ENCODE results near the gene PRKCE. TPM values are rescaled to one million over a fixed set of nuclear protein-coding genes. Genes with fewer than 3 reads are reported as not detected.

The PRKCE gene
- polyA plus RNA-seq, 1 donor: 8.7 TPM

- DNase-seq: no peak
These were observed 129.3 kb downstream of the PRKCE start for GRCh38 chr2:45780541-45781463.

- no peak for DNase-seq
These were observed 130.0 kb downstream of the PRKCE start for GRCh38 chr2:45781464-45781811.

- DNase-seq: no peak
These were observed 131.0 kb downstream of the PRKCE start for GRCh38 chr2:45782436-45782835.

- DNase-seq: no peak
These were observed 131.5 kb downstream of the PRKCE start for GRCh38 chr2:45782986-45783385.

GRCh38 chr2:45786030-45786835 lies 134.8 kb downstream of the PRKCE start:
- no peak for DNase-seq

- no peak for DNase-seq
These were observed 135.4 kb downstream of the PRKCE start for GRCh38 chr2:45786836-45787357.

GRCh38 chr2:45788401-45788800 lies 136.9 kb downstream of the PRKCE start:
- DNase-seq: no peak

- no peak for DNase-seq
These were observed 137.8 kb downstream of the PRKCE start for GRCh38 chr2:45789317-45789716.

- DNase-seq: no peak
These were observed 138.7 kb downstream of the PRKCE start for GRCh38 chr2:45789961-45790723.

- no peak for DNase-seq
These were observed 142.0 kb downstream of the PRKCE start for GRCh38 chr2:45793305-45793962.

GRCh38 chr2:45794134-45794617 lies 142.7 kb downstream of the PRKCE start:
- no peak for DNase-seq

- DNase-seq: no peak
These were observed 145.0 kb downstream of the PRKCE start for GRCh38 chr2:45796500-45796899.

GRCh38 chr2:45797451-45798230 lies 146.2 kb downstream of the PRKCE start:
- no peak for DNase-seq

GRCh38 chr2:45799679-45800381 lies 148.4 kb downstream of the PRKCE start:
- no peak for DNase-seq

- DNase-seq: no peak
These were observed 151.1 kb downstream of the PRKCE start for GRCh38 chr2:45802499-45803138.

GRCh38 chr2:45804987-45805755 lies 153.7 kb downstream of the PRKCE start:
- no peak for DNase-seq

- no peak for DNase-seq
These were observed 155.3 kb downstream of the PRKCE start for GRCh38 chr2:45806563-45807358.

- DNase-seq: no peak
These were observed 156.9 kb downstream of the PRKCE start for GRCh38 chr2:45808294-45808800.
